GM18508 (cell line): ENCODE data around the gene PHF19.

Experiments
- ATAC-seq: cut with Tn5 transposase; IDR thresholded peaks from one replicate; pipeline ENCODE4 v1.9.1; 2021; ENCODE audit warnings: moderate number of reproducible peaks; ENCODE audit not compliant: insufficient read depth, unreplicated experiment

The PHF19 gene

GRCh38 chr9:120876842-120877240 lies at the start of gene PHF19:
Gene PHF19, minus strand, starts transcription at chr9:120877188. Its CDS starts 2,447 bp downstream, at chr9:120874741.
- ATAC-seq = no peak

- peak; percentile 13 for ATAC-seq
Observed at GRCh38 chr9:120926397-120926928, 49.5 kb upstream of the PHF19 start, which contains the start of gene TRAF1. Gene TRAF1, minus strand, starts transcription at chr9:120926796. Its CDS starts 721 bp downstream, at chr9:120926075.

GRCh38 chr9:120925535-120926396 lies 48.8 kb upstream of the PHF19 start:
- ATAC-seq = peak; percentile 43

- ATAC-seq = no peak
Observed at GRCh38 chr9:120924698-120925534, 47.9 kb upstream of the PHF19 start.

GRCh38 chr9:120923620-120924328 lies 46.8 kb upstream of the PHF19 start:
- ATAC-seq = no peak

GRCh38 chr9:120922404-120923195 lies 45.6 kb upstream of the PHF19 start:
- ATAC-seq = no peak

GRCh38 chr9:120921661-120922181 lies 44.7 kb upstream of the PHF19 start:
- no peak for ATAC-seq

- ATAC-seq = no peak
Observed at GRCh38 chr9:120920806-120921178, 43.8 kb upstream of the PHF19 start.

- no peak for ATAC-seq
Observed at GRCh38 chr9:120919843-120920805, 43.1 kb upstream of the PHF19 start.

- no peak for ATAC-seq
Observed at GRCh38 chr9:120918931-120919842, 42.2 kb upstream of the PHF19 start.

- ATAC-seq = no peak
Observed at GRCh38 chr9:120917929-120918762, 41.2 kb upstream of the PHF19 start.

- ATAC-seq = no peak
Observed at GRCh38 chr9:120916991-120917880, 40.2 kb upstream of the PHF19 start.

GRCh38 chr9:120916588-120916987 lies 39.6 kb upstream of the PHF19 start:
- ATAC-seq = no peak

- ATAC-seq = no peak
Observed at GRCh38 chr9:120915854-120916470, 39.0 kb upstream of the PHF19 start.

GRCh38 chr9:120914953-120915352 lies 38.0 kb upstream of the PHF19 start:
- no peak for ATAC-seq
